Measurements from ENCODE around the gene RPL23. TPM values are rescaled to one million over a fixed set of nuclear protein-coding genes. Genes with fewer than 3 reads are reported as not detected.
A peak's percentile ranks its signal among the peaks of the same experiment; 100 is the strongest.

Gene RPL23
- total and polyA plus RNA-seq, 10 of the 15 experiments (the other 5 are each of a cell fraction or from before 2014, with no cell fraction given): 2,200 to 4,821 (median 3,043) TPM

DNA sequence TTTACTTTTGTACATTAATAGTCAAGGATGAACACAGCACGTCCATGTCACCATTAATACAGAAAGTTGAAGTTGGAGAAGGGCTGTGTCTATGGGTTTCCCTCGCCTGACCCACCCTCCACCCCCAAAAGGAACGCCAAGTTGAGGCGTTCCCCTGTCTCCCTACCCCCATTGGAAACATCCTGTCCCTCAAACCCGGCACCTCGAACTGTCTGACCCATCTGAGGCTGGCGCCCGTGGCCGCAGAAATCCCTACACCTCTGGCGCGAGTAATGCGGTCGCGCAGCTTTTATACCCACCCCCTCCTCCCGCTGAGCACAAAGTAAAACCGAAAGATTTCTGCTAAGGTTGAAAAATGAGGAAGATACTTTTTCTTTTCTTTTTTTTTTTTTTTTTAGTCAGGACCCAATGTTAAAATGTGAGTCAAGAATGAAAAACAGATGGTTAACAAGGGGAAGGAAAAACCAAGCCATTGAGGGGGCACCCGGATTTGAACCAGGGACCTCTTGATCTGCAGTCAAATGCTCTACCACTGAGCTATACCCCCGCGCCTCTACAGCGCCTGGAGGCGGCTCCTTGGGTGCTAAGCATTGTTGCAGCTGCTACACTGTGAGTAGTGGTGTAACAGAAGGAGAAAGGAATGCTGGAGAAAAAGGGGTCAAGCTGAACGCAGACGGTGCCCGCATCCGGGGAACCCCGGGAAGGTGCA is 15.4 kb upstream of the RPL23 start (continued):
- TF ChIP-seq, protein P1, sequence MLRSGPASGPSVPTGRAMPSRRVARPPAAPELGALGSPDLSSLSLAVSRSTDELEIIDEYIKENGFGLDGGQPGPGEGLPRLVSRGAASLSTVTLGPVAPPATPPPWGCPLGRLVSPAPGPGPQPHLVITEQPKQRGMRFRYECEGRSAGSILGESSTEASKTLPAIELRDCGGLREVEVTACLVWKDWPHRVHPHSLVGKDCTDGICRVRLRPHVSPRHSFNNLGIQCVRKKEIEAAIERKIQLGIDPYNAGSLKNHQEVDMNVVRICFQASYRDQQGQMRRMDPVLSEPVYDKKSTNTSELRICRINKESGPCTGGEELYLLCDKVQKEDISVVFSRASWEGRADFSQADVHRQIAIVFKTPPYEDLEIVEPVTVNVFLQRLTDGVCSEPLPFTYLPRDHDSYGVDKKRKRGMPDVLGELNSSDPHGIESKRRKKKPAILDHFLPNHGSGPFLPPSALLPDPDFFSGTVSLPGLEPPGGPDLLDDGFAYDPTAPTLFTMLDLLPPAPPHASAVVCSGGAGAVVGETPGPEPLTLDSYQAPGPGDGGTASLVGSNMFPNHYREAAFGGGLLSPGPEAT (IDR thresholded peaks at IDR 0.05; ENCODE audit: low read depth): peak; percentile 77
- TF ChIP-seq MTA3 (IDR thresholded peaks at IDR 0.05; ENCODE audit: borderline replicate concordance, low read length) (0 out of 2 replicates have a peak, but pooled peaks have one; percentile 69), TAF1 (IDR thresholded peaks at IDR 0.05; ENCODE audit: borderline replicate concordance, low read depth, low read length) (peak; percentile 63; the same call in 1 of the 2 replicates), ZNF384 (IDR thresholded peaks at IDR 0.05; ENCODE audit: borderline replicate concordance, low read depth, low read length) (peak; percentile 90), SMC3 (IDR thresholded peaks at IDR 0.05; ENCODE audit: borderline replicate concordance, low read length) (0 out of 2 replicates have a peak, but pooled peaks have one; percentile 1), SMAD5 (IDR thresholded peaks at IDR 0.05; ENCODE audit: low read depth) (peak; percentile 65; the same call in 1 of the 2 replicates), PAX5 (IDR thresholded peaks at IDR 0.05; ENCODE audit: borderline replicate concordance, low read depth, low read length) (no peak; the same call in 1 of the 2 replicates), RAD21 (IDR thresholded peaks at IDR 0.05; ENCODE audit: insufficient read depth, low read depth, low read length) (0 out of 2 replicates have a peak, but pooled peaks have one; percentile 16), YBX1 (IDR thresholded peaks at IDR 0.05) (no peak), BHLHE40 (IDR thresholded peaks at IDR 0.05; ENCODE audit: borderline replicate concordance in 1 of 2, low read depth in 2 of 2, low read length in 1 of 2) (peak; percentile 11 to 40; a peak in 1 of 4 replicates), ZNF207 (IDR thresholded peaks at IDR 0.05; ENCODE audit: borderline replicate concordance) (no peak), YY1 (IDR thresholded peaks at IDR 0.05; ENCODE audit: low read depth, low read length) (peak; percentile 71), BCL11A (IDR thresholded peaks at IDR 0.05; ENCODE audit: low read depth, low read length) (0 out of 2 replicates have a peak, but pooled peaks have one; percentile 14), ZNF24 (IDR thresholded peaks at IDR 0.05) (peak; percentile 99), CHD1 (IDR thresholded peaks at IDR 0.05; ENCODE audit: low read depth, low read length) (no peak), MEF2A (IDR thresholded peaks at IDR 0.05; ENCODE audit: insufficient read depth, low read depth, low read length) (peak; percentile 44; the same call in 1 of the 2 replicates), CBFB (IDR thresholded peaks at IDR 0.05; ENCODE audit: low read depth) (peak; percentile 83), SRF (IDR thresholded peaks at IDR 0.05; ENCODE audit: low read depth in 2 of 2, low read length in 2 of 2) (no peak), HDAC6 (IDR thresholded peaks at IDR 0.05; ENCODE audit: unreplicated experiment) (no peak), CHD2 (IDR thresholded peaks at IDR 0.05; ENCODE audit: borderline replicate concordance, low read depth, low read length) (peak; percentile 80), ZSCAN29 (IDR thresholded peaks at IDR 0.05) (peak; percentile 80), EED (IDR thresholded peaks at IDR 0.05; ENCODE audit: low read depth) (peak; percentile 46; the same call in 1 of the 2 replicates), HCFC1 (IDR thresholded peaks at IDR 0.05; ENCODE audit: low read length) (peak; percentile 13; the same call in 1 of the 2 replicates)
- TF ChIP-seq, protein P2, sequence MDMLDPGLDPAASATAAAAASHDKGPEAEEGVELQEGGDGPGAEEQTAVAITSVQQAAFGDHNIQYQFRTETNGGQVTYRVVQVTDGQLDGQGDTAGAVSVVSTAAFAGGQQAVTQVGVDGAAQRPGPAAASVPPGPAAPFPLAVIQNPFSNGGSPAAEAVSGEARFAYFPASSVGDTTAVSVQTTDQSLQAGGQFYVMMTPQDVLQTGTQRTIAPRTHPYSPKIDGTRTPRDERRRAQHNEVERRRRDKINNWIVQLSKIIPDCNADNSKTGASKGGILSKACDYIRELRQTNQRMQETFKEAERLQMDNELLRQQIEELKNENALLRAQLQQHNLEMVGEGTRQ (IDR thresholded peaks at IDR 0.05; ENCODE audit: borderline replicate concordance, low read depth, low read length): no peak
- TF ChIP-seq, protein P3, sequence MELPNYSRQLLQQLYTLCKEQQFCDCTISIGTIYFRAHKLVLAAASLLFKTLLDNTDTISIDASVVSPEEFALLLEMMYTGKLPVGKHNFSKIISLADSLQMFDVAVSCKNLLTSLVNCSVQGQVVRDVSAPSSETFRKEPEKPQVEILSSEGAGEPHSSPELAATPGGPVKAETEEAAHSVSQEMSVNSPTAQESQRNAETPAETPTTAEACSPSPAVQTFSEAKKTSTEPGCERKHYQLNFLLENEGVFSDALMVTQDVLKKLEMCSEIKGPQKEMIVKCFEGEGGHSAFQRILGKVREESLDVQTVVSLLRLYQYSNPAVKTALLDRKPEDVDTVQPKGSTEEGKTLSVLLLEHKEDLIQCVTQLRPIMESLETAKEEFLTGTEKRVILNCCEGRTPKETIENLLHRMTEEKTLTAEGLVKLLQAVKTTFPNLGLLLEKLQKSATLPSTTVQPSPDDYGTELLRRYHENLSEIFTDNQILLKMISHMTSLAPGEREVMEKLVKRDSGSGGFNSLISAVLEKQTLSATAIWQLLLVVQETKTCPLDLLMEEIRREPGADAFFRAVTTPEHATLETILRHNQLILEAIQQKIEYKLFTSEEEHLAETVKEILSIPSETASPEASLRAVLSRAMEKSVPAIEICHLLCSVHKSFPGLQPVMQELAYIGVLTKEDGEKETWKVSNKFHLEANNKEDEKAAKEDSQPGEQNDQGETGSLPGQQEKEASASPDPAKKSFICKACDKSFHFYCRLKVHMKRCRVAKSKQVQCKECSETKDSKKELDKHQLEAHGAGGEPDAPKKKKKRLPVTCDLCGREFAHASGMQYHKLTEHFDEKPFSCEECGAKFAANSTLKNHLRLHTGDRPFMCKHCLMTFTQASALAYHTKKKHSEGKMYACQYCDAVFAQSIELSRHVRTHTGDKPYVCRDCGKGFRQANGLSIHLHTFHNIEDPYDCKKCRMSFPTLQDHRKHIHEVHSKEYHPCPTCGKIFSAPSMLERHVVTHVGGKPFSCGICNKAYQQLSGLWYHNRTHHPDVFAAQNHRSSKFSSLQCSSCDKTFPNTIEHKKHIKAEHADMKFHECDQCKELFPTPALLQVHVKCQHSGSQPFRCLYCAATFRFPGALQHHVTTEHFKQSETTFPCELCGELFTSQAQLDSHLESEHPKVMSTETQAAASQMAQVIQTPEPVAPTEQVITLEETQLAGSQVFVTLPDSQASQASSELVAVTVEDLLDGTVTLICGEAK (IDR thresholded peaks at IDR 0.05; ENCODE audit: borderline replicate concordance): peak; percentile 67

Data from GM12878 (cell line).